GM15510 (cell line): Measurements from ENCODE around the gene DNAJC8.
A peak's percentile ranks its signal among the peaks of the same experiment; 100 is the strongest.

Source experiments
- POLR2A ChIP-seq: IDR thresholded peaks from 3 replicates; pipeline ENCODE4 v1.6.1; 2011; ENCODE audit warnings: borderline replicate concordance; ENCODE audit not compliant: insufficient read length; ENCODE audit errors: extremely low read depth

The DNAJC8 gene

DNA sequence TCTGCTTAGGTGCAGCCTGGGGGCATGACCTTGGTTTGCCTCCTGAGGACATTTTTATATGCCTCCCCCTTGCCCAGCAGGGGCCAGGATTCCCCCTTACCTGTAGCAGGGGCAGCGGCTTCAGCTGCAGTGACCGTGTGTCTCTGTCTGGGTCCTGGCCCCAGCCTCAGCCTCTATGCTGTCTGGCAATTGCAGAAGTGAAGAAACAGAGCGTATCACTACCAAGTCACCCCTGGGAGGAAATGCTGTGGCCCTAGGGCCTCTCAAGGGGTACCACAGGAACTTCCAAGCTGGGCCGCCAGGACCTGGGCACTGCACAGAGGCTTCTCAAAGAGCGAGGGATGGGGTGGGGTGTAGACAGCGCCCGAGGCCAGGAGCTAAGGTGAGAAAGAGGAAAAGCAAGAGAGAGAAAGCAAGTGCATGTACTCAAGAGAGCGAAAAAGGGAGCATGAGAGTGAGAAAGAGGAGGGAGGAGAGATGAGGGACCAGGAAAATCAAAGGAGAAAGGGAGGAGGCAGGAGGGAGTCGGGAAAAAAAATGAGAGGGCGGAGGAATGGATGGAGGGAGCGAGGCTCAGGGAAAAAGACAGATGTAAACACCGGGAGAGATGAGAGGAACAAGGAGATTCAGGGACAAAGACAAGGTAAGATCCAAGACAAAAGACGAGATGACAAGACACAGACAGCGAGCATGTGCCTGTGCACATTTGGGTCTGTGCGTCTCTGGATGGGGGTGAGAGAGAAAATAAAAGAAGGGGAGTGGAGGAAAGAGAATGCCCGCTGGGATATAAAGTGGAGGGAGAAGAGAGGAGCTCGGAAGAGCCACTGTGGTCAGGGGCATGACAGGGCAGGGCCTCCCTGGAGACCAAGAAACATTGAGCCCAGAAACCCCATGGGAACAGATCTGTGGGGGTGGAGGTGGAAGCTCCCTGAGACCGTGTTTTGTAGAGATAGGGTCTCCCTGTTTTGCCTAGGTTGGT, 56.0 kb downstream of the DNAJC8 start, which contains the start of gene PTAFR:
Gene PTAFR (minus strand): TSS at position 199 of the 979 bp plus-strand sequence. CDS start 25,669 bp downstream, outside the sequence.
- TF ChIP-seq POLR2A, result peak; percentile 49

DNA sequence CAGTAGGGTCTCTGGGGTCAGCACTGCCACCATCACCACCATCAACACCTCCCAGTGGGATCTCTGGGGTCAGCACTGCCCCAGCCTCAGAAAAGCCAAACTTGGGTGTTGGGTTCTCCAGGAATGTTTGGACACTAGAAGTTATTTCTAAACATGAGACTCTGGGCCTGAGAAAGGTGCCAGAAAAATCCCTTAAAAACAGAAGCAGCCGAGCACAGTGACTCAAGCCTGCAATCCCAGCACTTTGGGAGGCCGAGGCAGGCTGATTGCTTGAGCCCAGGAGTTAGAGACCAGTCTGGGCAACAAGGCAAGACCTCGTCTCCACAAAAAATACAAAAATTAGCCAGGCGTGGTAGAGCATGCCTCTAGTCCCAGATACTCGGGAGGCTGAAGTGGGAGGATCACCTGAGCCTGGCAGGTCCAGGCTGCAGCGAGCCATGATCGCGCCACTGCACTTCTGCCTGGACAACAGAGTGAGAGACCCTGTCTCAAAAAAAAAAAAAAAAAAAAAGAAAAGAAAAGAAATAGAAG, 56.8 kb downstream of the DNAJC8 start:
- TF ChIP-seq POLR2A, result no peak

DNA sequence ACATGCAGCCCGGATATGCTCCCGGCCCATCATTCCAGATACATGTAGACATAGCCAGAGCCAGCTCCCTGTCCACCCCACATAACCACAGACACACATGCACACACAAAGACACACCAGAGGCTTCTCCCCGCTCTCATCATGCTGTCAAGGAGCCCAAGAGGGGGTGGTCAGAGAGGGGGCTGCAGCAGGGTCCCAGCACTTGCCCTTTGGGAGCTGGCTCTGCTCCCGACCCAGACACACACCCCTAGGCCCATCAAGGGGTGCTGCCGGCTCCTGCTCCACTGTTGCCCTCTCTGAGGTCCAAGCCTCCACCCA, 58.9 kb downstream of the DNAJC8 start:
- TF ChIP-seq POLR2A, result no peak

DNA sequence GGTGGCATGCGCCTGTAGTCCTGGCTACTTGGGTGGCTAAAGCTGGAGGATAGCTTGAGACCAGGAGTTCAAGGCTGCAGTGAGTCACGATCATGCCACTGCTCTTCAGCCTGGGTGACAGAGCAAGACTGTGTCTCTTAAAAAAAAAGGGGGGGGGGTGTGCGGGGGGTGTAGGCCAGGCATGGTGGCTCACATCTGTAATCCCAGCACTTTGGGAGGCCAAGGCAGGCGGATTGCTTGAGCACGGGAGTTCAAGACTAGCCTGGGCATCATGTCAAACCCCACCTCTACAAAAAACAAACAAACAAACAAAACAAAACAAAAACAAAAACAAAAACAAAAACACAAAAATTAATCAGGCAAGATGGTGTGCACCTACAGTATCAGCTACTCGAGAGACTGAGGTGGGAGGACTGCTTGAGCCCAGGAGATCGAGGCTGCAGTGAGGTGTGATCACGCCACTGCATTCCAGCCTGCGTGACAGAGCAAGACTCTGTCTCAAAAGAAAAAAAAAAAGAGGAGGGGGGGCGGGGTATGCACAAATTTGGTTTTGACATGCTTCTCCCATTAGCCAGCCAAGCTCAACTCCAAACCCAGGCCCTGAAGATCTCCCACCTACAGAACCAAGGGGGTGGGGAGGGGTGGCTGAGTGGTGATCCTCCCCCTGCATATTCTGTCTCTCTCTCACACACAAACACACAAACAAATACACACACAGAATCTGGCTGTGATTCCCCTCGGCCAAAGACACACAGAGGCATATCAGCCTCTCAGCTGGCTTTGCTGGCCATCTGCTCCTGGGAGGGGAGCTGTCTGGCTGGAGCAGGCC, 59.5 kb downstream of the DNAJC8 start:
- no peak for TF ChIP-seq POLR2A

DNA sequence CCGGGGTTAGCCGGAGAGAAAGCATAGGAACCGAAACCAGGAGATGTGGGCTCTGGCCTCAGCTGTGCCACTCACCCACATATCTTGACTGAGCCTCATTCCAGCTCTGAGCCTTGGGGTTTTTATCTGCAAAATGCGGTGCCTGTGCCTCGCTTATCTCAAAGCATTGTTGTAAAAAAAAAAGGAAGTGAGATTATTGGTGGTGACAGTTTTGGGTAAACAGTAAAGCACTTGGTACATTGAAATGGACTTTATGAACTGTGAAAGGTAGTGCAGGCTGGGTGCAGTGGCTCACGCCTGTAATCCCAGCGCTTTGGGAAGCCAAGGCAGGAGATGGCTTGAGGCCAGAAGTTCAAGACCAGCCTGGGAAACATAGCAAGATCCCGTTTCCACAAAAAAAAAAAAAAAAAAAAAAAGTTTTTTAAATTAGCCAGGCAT, 60.1 kb downstream of the DNAJC8 start:
- no peak for TF ChIP-seq POLR2A

DNA sequence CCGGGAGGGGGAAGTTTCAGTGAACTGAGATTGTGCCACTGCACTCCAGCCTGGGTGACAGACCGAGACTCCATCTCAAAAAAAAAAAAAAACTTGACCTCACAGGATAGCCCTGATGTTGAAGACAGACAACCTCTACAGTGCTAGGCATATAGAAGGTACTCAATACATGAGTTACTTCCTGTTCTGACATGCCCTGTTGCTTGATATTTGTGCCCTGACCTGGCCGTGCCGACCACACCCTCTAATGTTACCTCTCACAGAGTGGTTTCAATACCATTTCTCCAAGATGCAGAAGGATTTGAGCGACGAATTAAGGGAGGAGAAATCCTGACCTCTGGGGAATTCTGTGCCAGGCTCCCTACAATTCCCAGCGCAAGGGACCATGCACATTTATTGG, 61.6 kb downstream of the DNAJC8 start:
- no peak for TF ChIP-seq POLR2A

DNA sequence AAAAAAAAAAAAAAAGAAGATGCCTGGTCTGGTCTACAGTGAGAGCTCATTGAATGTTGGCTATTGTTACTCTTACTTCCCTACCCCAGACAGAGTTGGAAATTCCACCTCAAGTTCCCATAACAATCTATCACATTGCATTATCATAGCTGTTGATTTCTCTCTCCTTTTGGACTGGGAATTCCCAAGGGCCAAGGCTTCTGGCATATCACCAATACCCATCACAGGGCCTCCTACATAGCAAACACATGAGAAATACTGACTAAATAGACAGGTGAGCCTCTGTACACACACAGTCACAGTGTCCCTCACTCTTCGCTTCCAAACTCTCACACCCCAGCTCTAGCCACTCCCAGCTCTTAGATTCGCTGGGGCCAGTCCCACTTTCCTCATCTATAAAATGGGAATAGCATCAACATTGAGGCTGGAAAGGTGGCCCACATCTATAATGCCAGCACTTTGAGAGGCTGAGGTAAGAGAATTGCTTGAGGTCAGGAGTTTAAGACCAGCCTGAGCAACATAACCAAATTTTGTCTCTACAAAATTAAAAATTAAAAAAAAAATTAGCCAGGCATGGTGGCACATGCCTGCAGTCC, 62.7 kb downstream of the DNAJC8 start:
- TF ChIP-seq POLR2A, result no peak

DNA sequence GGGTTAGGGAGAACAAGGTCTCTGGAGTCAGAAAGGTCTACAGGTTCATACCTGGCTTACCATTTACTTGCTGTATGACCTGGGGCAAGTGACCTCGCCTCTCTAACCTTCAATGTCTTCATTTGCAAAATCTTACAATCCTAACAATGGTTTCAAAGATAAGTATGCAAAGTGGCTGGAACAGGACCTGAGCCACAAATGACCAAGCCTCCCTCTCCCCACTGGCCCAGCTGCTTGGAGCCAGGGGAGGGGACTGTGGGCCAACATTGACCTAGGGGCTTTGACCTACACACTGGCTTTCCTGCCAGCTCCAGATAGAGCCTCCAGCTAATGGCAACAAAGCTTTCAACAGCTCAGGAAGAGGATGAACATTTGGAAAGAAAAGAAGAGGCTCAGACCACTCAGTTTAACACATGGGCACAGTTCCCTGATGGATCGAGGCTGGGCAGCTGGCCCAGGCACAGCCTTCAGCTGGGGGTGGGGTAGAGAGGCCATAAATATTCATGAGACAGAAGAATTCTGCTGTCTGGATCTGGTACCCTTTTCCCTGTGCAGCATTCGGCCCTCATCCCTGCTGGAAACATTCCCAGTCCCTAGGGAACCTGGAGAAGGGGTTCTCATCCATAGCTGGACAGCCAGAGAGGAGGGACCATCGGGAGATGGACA, 69.2 kb downstream of the DNAJC8 start:
- TF ChIP-seq POLR2A, result no peak

DNA sequence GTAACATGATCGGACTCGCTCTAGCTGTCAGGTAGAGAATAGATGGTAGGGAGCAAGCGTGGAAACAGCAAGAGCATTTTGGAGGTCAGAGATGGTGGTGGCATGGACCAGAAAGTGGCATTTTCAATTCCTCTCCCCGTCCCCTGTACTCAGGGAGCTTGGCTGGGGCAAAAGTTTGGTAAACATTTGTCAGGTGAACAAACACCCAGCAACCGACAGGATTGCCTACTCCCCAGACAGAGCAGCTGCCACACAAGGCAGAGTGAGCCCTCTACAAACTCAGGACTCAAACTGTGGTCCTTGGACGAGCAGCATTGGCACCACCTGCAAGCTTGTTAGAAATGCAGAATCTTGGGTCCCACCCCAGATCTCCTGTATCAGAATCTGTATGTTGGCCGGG, 70.7 kb downstream of the DNAJC8 start:
- no peak for TF ChIP-seq POLR2A

DNA sequence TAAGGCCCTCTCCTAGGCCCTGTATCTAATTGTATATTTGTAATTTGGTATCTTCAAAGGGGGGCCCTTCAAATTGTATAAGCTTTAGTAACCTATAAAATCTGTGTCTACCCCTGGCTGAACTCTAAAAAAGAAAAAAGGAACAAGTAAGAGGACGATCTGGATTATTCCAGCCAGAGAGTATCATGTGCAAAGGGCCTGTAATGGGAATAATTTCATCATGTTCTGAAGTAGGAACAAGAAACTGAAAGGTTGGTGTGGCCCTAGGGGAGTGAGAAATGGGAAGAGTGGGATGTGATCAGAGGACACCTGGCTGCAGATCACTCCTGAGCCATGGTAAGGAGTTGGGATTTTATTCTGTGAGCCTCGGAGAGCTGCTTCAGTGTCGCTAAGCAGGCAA, 71.1 kb downstream of the DNAJC8 start:
- TF ChIP-seq POLR2A, result no peak

DNA sequence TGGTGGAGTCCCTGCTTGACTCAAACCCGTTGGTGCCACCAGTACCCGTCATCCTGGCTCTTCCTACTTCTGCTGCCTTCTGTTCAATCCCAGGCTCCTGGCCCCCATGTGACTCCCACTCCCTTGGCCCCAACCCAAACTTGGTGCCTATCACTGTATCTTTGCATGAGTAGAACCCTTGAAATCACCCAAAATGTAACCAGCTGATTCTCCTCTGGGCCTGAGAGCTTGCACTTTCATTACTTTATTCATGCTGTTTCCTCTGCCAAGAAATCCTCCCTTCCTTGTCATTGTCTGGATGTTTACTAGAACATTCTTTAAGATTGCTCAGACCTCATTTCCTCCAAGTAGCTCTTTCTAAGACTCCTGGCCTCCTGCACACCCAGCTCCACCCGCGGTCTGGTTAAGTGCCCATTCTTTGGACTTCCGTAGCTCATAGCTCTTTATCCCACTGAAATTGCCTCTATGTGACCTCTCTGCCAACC, 72.0 kb downstream of the DNAJC8 start:
- no peak for TF ChIP-seq POLR2A

DNA sequence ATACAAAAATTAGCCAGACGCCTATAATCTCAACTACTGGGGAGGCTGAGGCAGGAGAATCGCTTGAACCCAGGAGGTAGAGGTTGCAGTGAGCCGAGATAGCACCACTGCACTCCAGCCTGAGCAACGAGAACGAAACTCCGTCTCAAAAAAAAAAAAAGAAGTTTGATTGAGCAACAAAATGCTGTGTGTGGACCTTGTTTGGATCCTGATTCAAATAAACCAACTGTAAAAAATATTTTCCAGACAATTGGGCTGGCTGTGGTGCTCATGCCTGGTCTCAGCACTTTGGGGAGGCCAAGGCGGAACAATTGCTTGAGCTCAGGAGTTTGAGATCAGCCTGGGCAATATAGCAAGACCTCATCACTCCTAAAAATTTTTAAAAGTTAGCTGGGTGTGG, 73.1 kb downstream of the DNAJC8 start:
- no peak for TF ChIP-seq POLR2A

DNA sequence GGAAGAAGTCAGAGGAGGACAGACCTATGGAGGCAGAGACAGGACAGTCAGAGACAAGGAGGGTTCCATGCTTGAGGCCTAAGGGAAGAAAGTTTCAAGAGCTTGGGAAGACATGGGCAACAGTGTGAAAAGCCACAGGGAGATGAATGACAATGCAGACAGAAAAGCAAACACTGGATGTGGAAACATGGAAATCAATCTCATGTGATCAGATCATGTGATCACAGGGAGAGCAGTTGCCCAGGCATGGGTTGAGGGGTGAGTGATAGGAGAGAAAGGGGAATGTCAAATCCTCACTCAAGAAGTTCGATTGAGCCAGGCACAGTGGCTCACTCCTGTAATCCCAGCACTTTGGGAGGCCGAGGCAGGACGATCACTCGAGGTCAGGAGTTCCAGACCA, 73.6 kb downstream of the DNAJC8 start:
- no peak for TF ChIP-seq POLR2A

DNA sequence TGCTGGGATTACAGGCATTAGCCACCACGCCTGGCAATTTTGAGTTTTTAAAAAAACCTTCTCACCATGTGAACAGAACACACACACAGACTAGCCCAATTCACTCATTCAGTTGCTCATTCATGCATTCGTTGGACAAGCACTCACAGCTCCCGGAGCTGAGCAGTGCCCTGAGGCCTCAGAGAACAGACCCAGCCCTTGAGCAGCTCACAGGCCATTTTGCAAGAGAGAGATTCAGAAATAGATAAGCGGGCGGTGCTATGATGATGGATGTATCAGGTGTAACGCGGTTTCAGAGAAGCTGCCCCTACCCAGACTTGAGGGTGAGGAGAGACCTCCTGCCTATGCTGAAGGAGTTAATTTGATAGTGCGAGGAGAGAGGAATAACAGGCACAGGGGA, 74.9 kb downstream of the DNAJC8 start:
- TF ChIP-seq POLR2A, result no peak
